Measurements from ENCODE around the gene VTI1B. TPM values are rescaled to one million over a fixed set of nuclear protein-coding genes. Genes with fewer than 3 reads are reported as not detected.

VTI1B gene
- total RNA-seq, 3 donors from 2014 or later (not counting 1 experiment from before 2014, with no cell fraction given), result 47.5 to 77.1 (median 57.9) TPM

GRCh38 chr14:67641480-67641879, 33.0 kb downstream of the VTI1B start:
- Histone ChIP-seq H3K4me1 (ENCODE audit: control insufficient read depth, insufficient read depth, low read length) (no peaks in the 10 kb centered on the region), H3K9me3 (ENCODE audit: control insufficient read depth, insufficient read depth, low read length) (no peaks in the 10 kb centered on the region), H3K36me3 (ENCODE audit: control insufficient read depth, insufficient read depth, low read length) (peaks cover 7% of the 10 kb centered on the region), H3K4me3 (ENCODE audit: low read length) (no peak overlapping the region), H3K27ac (ENCODE audit: low read length) (no peak overlapping the region), H3K27me3 (ENCODE audit: control insufficient read depth, insufficient read depth, low read length) (no peaks in the 10 kb centered on the region)
- intact Hi-C loops (cut with micrococcal nuclease), result no loop called here
- no peak for TF ChIP-seq CTCF (IDR thresholded peaks at IDR 0.05)
- Mint-ChIP-seq H3K27ac (no peak overlapping the region), H3K27me3 (ENCODE audit: low read depth in 2 of 2) (no peaks in the 10 kb centered on the region), H3K9me3 (no peaks in the 10 kb centered on the region), H3K4me3 (no peak overlapping the region), H3K4me1 (peaks cover 0 to 5% of the 10 kb centered on the region in 2 donors), H3K36me3 (no peaks in the 10 kb centered on the region)
- no peak for ATAC-seq
- DNase-seq, result no peak
- 90% methylated on average over 1 of the region's 1 CpG for WGBS (ENCODE audit: insufficient coverage)

- no peak overlapping the region for H3K27ac Mint-ChIP-seq
- no peaks in the 10 kb centered on the region for H3K27me3 ChIP-seq (ENCODE audit: control insufficient read depth, insufficient read depth, low read length)
- no peak overlapping the region for H3K4me3 ChIP-seq (ENCODE audit: low read length)
- no peak overlapping the region for H3K27ac ChIP-seq (ENCODE audit: low read length)
- H3K9me3 ChIP-seq (ENCODE audit: control insufficient read depth, insufficient read depth, low read length), result no peaks in the 10 kb centered on the region
- H3K36me3 Mint-ChIP-seq, result no peaks in the 10 kb centered on the region
- no peaks in the 10 kb centered on the region for H3K36me3 ChIP-seq (ENCODE audit: control insufficient read depth, insufficient read depth, low read length)
- H3K4me3 Mint-ChIP-seq, result no peak overlapping the region
- intact Hi-C loops (cut with micrococcal nuclease), result no loop called here
- H3K27me3 Mint-ChIP-seq (ENCODE audit: low read depth in 2 of 2), result peaks cover 0 to 1% of the 10 kb centered on the region in 2 donors
- 89% methylated on average over 3 of the region's 3 CpGs for WGBS (ENCODE audit: insufficient coverage)
- DNase-seq (no peak), ATAC-seq (no peak)
- no peak for TF ChIP-seq CTCF (IDR thresholded peaks at IDR 0.05)
- peaks cover 0 to 5% of the 10 kb centered on the region in 2 donors for H3K4me1 Mint-ChIP-seq
- H3K4me1 ChIP-seq (ENCODE audit: control insufficient read depth, insufficient read depth, low read length), result no peaks in the 10 kb centered on the region
- H3K9me3 Mint-ChIP-seq, result no peaks in the 10 kb centered on the region
Measured at GRCh38 chr14:67638642-67639041, 35.8 kb downstream of the VTI1B start.

- no peaks in the 10 kb centered on the region for H3K36me3 Mint-ChIP-seq
- ATAC-seq (no peak), DNase-seq (no peak)
- TF ChIP-seq CTCF (IDR thresholded peaks at IDR 0.05), result no peak
- Histone ChIP-seq H3K27ac (ENCODE audit: low read length) (no peak overlapping the region), H3K4me1 (ENCODE audit: control insufficient read depth, insufficient read depth, low read length) (no peaks in the 10 kb centered on the region), H3K36me3 (ENCODE audit: control insufficient read depth, insufficient read depth, low read length) (no peaks in the 10 kb centered on the region), H3K9me3 (ENCODE audit: control insufficient read depth, insufficient read depth, low read length) (no peaks in the 10 kb centered on the region), H3K27me3 (ENCODE audit: control insufficient read depth, insufficient read depth, low read length) (no peaks in the 10 kb centered on the region), H3K4me3 (ENCODE audit: low read length) (no peak overlapping the region)
- H3K4me1 Mint-ChIP-seq, result no peaks in the 10 kb centered on the region
- peaks cover 0 to 6% of the 10 kb centered on the region in 2 donors for H3K27me3 Mint-ChIP-seq (ENCODE audit: low read depth in 2 of 2)
- H3K4me3 Mint-ChIP-seq, result no peak overlapping the region
- no peaks in the 10 kb centered on the region for H3K9me3 Mint-ChIP-seq
- intact Hi-C loops (cut with micrococcal nuclease), result no loop called here
- 75% methylated on average over 3 of the region's 3 CpGs for WGBS (ENCODE audit: insufficient coverage)
- no peak overlapping the region for H3K27ac Mint-ChIP-seq
Measured at GRCh38 chr14:67636361-67636919, 38.0 kb downstream of the VTI1B start.

All from natural killer cell (primary cell).